Femur (tissue), 1 donor: ENCODE data around the gene SIAH1.
"Not testable (repeated sequence)": the region's sequence is repeated elsewhere in the genome, so short reads cannot be mapped to it uniquely, and the experiment has no call there.

Experiments used
- DNase-seq: peaks from one replicate; pipeline ENCODE4 v3.0.0-alpha.2; 2017

Gene SIAH1

DNA sequence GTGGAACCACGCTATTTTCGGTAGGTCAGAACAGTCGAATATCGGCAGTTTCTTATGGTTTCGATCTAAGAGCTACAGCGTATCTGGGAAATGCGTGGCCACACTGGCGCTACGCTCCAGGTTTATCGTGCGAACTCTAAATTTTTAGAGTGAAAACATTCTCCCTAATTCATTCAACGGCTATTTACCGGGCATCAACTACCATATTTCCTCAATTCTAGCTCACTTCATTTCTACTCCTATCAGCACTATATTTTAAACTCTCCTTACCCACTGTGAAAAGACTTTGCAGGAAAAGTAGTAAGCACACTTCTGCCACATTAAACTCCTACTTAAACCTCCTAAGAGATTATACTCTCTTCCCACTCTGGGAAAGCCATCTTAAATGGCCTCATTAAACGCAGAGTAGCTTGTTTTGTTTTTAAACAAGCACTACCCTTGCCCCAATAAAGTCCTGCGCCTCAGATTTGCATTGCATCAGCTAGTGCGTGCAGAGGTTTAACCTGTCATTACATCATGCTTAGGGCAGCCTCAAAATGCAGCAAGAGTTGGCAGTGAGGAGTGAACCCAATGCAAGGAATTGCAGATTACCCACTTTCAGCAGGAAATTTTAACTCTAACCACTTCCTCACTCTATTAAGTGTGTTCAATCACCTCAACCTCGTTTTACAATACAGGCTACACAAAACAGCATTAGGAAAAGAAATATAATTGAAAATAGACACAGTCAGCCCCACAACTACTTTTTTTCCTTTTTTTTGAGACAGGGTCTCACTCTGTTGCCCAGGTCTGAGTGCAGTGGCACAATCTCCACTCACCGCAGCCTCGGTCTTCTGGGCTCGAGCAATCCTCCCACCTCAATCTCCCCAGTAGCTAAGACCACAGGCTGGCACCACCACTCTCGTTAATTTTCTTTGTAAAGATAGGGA is 18.8 kb downstream of the SIAH1 start:
- peak; percentile 59 for DNase-seq

DNA sequence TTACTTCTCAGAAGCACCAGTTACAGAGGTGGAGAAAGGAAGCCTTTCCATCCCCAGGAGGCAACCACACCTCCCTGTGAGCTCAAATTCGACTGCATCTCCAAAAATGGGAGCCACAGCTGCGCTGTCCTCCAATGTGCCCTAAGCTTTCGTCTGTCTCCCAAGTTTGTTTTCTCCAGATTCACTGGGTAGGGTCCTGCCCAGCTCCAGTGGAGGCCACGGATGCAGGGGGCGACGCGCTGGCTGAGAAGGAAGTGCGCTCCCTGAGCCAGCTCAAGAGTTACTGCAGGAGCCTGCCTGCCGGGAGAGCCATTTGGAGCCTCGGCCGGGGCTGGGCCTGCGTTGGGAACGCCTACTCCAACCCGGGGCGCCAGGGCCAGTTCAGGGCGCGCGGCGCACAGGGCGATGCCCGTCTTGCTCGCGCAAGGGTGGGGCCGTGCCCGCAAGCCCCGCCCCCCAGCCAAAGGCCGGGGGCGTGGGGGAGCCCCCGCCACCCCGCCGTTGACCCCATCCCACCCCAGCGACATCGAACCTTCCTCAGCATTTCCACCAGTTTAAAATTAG is 19.5 kb downstream of the SIAH1 start:
- DNase-seq = peak; percentile 93

DNA sequence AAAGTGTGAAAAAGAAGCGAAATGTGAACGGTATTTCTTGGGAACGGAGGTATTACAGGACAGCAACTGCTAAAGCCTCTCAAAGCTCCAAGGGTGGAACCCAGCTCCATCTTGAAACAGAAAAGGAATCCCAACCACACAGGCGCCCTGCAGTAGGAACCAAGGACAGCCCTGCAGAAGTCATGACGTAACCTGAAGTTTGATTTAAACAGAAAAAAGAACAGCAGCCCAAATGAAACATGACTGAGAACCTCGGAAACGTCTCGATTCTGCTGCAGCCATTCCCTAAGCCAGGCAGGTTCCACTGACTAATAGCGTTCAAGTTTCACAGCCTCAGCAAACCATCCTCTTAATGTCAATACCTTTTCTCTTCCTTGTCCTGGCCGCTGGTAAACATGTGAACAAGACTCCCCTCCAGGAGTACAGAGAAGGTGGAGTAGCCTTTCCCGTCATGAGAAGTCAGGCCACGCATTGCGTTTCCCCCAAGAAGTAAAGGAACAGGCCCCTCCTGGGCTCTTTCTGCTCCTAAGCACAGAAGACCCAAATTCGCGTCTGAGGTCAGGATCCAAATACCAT is 20.1 kb downstream of the SIAH1 start:
- no peak for DNase-seq

DNA sequence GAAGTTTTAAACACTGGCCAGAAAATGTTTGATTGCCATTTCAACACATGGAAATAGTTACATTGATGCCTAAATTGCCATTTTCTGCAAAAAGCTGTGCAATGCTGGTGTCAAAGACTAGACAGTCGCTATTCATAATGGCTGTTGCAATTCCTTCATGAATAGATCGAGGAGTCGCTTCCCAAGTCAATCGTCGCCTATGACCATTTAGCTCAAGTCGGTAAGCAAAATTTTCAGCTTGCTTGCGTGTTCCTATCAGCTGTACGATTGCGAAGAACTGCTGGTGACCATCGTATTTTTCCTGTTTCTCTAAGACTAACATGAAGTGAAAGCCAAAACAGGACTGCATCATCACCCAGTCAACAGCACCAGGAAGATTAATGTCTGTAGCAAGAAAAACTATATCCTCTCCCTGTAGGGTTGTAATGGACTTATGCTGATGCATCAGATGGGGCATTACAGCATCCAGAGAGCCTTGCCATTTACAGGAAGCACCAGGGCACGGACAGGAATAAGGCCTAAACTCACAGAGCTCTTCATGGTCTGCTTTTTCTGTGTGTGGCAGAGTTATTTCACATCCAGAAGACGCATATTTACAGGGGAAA is 23.6 kb downstream of the SIAH1 start:
- DNase-seq = no peak

DNA sequence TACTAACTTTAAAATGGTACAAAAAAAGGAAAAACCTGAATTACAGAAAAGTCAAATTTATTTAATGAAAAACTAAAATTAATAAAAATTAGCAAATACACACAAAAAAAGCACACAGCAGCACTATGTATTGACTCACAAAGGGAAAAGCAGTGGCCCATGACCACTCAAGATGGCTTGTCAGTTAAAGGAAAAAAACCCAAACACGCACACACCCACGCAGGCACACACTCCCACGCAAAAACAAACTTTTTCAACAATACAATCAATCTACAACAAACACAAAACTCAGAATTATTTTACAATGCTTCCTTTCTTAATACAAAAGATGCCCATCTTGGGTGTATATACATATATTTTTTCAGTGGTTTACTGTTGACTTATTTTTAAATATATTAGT is 24.2 kb downstream of the SIAH1 start:
- no peak for DNase-seq

DNA sequence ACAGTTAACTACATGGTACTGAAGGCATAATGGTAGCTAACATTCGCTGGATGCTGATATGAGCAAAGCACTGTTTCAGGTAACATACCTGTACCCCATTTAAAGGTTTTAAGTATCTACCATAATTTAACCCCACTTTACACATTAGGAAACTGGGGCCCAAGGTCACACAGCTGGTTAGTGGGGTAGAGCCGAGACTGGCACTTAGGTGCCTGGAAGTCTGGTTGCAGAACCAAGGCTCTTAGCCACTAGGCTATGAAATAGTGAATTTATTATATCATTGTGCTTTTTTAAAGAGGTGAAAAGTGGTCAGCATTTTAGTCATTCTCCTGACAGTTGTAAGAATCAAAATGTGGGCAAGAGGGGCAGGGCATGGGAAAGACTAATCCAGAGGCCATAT is 25.2 kb downstream of the SIAH1 start:
- no peak for DNase-seq

DNA sequence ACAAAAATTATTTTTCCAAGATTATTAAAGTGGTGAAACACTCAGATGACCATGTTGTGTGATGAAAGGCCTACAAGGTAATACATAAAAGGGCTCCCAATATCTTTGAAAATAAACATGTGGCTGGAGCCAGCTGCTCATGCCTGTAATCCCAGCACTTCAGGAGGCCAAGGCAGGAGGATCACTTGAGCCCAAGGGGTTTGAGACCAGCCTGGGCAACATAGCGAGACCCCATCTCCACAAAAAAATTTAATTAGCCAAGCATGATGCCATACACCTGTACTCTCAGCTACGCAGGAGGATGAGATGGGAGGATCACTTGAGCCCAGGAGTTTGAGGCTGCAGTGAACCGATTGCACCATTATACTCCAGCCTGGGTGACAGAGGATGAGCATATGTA is 26.8 kb downstream of the SIAH1 start:
- no peak for DNase-seq

DNA sequence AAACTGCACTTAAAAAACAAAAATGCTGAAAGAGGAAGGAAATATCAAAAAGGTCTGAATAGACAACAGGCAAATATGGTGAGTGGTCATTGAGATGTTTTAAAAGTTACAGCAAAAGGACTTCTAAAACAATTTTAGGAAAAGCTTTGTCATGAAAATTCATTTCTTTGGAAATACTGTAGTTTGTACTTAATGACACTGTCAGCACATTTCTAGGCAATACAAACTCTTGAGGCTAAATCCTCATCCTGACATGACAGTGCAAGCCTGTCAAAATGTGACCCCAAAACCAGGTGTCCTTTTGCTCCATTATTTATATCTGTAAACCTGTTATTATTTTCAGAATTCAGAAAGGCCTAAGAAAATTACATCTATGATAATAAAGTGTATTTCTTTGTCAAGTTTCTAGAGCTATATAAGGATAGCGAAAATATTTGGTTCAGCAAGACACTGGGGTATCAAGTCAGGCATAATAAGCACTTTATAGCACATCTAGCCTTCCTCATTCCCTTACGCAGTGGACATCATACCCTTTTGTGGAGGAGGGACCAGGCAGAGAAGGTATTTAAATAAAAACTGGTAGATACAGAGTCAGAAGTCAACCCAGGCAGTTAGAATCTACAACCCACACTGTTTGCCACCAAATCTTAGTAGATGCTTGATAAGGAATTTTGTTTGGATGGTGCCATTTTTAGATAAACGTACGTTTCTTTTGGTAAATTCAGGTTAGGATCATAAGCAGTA is 28.4 kb downstream of the SIAH1 start:
- no peak for DNase-seq

DNA sequence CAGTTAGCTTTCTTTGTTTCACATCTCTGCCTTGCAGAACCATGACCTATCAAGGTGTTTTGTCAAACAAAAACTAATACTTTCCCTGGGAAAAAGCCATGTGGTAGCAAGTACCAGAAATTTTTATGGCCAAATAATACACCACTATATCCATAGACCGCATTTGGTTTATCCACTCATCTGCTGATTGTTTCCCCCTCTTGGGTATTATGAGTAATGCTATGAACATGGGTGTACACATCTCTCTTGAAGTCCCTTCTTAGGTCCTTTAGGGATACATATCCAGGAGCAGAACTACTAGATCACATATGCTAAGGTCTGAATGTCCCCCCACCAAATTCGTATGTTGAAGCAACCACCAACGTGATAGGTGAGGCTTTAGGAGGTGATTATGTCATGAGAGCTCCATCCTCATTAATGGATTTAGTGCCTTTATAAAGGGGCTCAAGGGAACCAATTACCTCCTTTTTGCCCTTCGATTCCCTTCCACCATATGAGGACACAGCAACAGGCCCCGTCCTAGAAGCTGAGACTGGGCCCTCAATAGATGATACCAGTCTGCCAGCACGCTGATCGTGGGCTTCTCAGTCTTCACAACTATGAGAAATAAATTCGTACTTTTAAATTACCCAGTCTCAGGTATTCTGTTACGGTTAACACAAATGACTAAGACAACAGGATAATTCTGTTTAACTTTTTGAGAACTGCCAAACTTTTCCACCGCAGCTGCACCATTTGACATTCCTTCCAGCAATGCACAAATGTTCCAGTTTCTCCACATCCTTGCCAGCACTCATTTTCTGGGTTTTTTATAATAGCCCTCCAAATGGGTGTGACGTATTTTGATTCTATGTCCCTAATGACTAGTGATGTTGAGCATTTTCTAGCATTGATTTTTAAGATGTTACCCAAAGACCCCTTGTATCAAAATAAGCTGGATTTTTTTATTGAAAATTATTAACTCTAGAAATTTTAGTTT is 30.0 kb downstream of the SIAH1 start:
- DNase-seq = peak; percentile 38

DNA sequence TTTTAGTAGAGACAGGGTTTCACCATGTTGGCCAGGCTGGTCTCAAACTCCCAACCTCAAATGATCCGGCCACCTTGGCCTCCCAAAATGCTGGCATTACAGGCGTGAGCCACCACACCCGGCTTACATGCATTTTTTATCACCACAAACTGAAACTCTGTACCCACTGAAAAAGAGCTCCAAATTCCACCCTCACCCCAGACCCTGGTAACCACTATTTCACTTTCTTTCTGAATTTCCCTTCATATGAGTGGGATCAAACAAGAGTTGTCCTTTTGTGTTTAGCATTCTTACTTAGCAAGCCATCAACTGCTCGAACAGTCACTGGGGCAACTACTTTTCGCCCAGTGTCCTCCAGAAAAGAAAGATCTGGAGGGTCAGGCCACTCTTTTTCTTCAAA is 30.8 kb downstream of the SIAH1 start:
- not testable (repeated sequence) for DNase-seq

DNA sequence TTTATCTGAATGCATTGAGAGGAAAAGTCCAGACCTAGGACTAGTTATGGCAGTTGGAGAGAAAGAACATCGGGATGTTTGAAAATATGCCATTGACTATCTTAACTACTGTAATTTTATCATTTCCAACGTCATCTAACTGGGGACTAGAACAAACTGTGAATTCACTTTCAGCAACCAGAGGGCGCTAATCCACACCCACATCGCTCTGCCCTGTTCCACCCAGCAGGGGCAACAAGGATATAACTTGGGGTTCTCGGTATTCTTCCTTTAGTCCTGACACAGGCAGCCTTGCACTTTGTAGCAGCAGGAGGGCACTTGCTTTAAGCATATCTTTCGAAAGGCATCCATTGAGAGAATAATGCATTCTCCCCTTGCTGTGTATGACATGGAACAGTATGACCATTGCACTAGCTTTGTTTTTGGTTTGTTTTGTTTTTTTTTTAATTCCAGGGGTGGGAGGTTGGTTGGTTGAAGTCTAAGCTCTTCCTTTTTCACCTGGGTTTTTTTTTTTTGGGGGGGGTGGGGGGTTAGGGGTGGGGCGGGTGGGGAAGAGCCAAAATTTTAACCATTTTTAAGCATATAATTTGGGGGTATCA is 31.5 kb downstream of the SIAH1 start:
- DNase-seq = peak; percentile 61

DNA sequence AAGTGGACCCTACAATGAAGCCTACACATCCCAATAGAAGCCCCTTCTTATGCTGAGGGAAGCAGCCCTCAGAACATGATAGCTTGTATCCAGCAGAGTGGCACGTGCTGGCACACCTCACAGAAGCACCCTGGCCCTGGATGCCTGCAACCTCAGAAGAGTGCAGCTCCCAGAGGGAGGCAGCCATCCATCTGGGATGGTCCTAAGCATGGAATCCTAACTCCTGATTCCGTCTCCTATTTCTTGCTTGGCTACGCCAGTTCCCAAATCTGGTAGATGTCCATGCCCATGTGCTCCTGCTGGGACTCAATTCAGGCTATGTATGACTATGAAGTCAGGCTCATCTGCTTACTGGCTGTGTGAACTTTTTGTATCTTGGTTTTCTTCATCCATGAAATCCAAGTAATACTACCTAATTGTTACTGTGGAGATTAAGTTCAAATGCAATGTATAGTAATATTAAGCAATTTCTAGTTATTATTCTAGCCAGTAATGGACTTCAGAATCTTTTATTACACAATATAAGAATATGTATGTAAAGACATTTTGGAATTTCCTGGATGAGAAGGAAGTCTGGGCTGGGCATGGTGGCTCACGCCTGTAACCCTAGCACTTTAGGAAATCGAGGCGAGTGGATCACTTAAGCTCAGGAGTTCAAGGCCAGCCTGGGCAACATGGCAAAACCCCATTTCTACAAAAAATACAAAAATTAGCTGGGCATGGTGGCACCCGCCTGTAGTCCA is 32.4 kb downstream of the SIAH1 start:
- DNase-seq = no peak

DNA sequence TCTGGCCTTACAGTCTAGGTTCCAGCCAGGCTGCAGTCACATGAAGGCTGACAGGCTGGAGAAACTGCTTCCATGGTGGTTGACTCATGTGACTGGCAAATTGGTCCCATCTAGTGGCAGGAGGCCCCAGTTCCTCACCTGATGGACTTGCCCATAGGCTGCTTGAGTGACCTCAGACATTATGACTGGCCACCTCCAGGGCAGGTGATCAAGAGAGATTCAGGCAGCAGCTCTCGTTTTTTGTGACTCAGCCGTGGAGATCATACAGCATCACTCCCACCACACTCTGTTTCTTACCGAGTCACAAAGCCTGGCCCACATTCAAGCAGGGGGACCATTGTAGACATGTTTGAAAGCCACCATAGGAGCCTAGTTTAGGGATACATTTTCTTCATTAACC is 34.5 kb downstream of the SIAH1 start:
- DNase-seq = no peak

DNA sequence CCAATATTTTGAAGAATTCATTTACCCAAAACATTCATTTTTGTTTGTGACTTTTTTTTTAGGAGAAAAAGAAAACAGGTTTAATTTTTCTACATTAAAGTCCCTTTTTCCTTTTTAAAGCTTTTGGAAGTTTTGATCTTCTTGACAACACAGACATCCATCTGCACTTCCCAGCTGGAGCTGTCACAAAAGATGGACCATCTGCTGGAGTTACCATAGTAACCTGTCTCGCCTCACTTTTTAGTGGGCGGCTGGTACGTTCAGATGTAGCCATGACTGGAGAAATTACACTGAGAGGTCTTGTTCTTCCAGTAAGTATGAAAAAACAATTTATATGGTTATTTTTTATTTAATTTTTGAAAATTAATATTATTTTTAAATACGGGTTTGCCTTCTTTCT is 37.2 kb downstream of the SIAH1 start:
- DNase-seq = no peak

DNA sequence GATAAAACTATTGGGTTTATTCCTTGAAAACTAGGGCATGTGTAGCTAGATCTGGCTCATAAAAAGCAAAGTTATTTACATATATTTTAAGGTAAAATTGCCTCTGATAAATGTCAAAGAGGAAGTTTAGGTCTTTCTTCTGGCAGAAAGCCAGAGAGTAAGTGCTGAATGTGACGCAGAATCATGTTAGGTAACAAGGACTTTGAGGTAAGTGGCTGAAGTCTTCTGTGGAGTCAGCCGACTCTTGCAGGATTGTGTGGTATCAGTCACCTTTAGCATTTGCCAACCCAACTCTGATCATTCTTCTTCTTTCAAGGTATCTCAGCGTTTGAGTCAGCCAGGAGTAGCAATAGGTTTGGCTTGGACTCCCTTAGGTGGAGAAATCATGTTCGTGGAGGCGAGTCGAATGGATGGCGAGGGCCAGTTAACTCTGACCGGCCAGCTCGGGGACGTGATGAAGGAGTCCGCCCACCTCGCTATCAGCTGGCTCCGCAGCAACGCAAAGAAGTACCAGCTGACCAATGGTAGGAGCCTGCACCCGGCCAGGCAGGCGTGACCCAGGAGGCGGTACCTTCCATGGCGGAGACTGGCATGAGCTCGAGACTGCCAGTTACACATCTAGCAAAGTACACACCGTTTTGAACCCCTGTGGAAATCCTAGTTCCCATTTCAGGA is 37.9 kb downstream of the SIAH1 start:
- DNase-seq = no peak

DNA sequence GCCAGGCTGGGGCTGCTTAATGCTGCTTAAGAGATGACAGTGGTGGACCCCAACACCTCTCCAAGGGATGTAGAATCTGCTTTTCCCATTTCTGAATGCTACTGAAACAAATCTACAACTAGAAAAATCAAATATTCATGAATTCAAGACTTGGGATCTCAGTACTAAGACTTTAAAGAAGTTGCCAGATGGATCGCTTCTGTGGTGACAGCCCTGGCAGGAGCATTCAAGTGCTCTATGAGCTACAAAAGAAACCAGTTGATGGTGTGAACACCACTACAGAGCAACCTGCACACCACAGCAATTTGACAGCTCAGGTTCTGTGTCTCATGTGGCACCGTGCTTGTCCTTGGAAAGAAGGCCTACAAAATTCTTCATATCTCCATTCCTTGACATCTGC is 42.6 kb downstream of the SIAH1 start:
- no peak for DNase-seq

DNA sequence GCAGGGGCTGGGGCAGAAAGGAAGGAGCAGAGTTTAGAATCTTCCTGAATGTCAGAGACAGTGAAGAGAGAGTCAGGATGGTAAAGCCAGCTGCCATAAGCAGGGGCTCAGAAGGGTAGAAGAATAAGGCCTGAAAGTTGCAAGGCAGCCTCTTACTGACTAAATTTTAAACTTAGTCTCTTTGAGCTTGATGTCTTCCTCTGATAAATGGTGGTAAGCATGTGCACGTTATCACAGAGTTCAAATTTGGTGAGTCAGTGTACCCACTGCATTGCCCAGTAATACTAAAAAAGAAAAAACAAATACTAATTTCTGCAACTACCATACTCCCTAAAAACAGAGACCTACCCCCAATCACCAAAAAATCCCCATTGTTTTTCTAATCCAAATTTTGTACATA is 45.2 kb downstream of the SIAH1 start:
- no peak for DNase-seq

DNA sequence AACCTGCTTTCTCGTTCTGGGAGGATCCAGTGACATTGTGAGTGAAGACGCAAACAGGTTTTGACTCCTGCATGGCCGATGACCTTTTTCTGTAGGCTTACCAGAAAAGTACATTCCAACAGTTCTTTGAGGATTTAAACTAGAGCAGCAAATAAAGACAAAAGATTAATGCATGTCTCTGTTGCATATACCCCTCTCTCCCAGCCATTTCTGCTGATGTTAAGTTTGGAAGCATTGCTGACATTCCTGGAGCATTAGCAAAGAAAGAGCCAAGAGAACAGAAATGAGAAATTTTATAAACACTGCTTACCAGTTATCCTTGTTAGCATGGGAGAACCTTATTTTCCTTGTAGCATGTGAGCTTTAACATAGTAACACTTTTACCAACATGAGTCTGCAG is 49.3 kb downstream of the SIAH1 start:
- no peak for DNase-seq

DNA sequence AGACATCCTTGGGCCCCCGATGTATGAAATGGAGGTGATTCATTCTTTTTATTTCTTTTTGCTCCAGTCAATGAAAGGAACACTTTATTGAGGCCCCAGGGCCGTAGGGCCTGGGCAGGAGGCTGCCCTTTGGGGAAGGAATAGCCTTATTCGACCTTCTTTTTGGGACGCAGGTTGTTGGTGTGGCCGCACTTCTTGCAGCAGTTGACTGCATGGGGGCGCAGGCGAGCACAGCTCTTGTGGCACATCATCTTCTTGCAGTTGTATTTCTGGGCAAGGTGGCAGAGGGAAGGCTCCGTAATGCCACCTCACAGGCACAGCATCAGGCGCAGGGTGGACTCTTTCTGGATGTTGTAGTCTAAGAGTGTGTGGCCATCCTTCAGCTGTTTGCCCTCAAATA is 50.9 kb downstream of the SIAH1 start:
- DNase-seq = no peak

DNA sequence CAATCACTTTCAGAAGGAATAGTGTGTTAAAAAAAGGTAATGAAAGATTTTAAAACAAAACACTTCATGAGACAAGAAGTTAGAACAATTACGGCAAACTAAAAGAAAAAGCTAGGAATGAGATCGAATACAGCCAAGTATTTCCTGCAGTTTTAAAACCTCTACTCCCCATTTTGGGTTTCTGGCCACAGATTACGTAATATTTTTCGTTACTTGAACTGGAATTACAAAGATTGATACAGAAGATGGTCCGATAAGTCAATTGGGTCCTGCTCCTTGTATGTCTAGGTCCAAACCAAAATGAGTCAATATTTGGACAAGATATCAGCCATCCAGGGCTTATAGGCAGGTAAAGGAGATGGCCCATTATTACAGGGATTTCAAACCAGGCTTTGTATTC is 52.2 kb downstream of the SIAH1 start:
- no peak for DNase-seq
